H1 (cell line): Measurements from ENCODE around the gene SNRPB. TPM values are rescaled to one million over a fixed set of nuclear protein-coding genes. Genes with fewer than 3 reads are reported as not detected.

Experiments used
- ATF2 ChIP-seq: IDR thresholded peaks from 2 replicates; pipeline ENCODE4 v1.6.1; 2012; ENCODE audit warnings: low read length, inconsistent platforms
- CBX8 ChIP-seq: fragments of 300-800, 300-1000 bp; sonication (generic); IDR thresholded peaks from 2 replicates; pipeline ENCODE4 v1.7.1; 2016; ENCODE audit warnings: low read depth, low read length, borderline replicate concordance
- GTF2F1 ChIP-seq: IDR thresholded peaks from 2 replicates; pipeline ENCODE4 v1.6.1; 2012; ENCODE audit warnings: low read depth, low read length, improper control_type of control experiment, borderline replicate concordance
- HDAC2 ChIP-seq, 2 experiments: fragments of 300-600 bp in 1 of 2; sonication (generic) in 1 of 2; IDR thresholded peaks; 2 replicates each; pipeline ENCODE4 v1.6.1; 2011 to 2012; ENCODE audit warnings: low read depth in 2 of 2, low read length in 2 of 2, mild to moderate bottlenecking in 2 of 2, moderate library complexity in 2 of 2, borderline replicate concordance in 1 of 2, inconsistent platforms in 1 of 2
- KDM4A ChIP-seq: IDR thresholded peaks from one replicate; pipeline ENCODE4 v1.7.1; 2012; ENCODE audit warnings: low read depth, mild to moderate bottlenecking, moderate library complexity, low read length, inconsistent platforms; ENCODE audit not compliant: severe bottlenecking
- RBBP5 ChIP-seq: IDR thresholded peaks from 2 replicates; pipeline ENCODE4 v1.7.1; 2012; ENCODE audit warnings: low read depth, mild to moderate bottlenecking, inconsistent platforms, low read length, moderate library complexity, borderline replicate concordance
- SRF ChIP-seq: IDR thresholded peaks from 2 replicates; pipeline ENCODE4 v1.6.1; 2011; ENCODE audit warnings: mild to moderate bottlenecking, low read depth, low read length, moderate library complexity
- TAF7 ChIP-seq: optimal IDR thresholded peaks from 2 replicates; pipeline ENCODE3; 2011; ENCODE audit warnings: low read depth, mild to moderate bottlenecking, inconsistent platforms, low read length, moderate library complexity, borderline replicate concordance
- TCF12 ChIP-seq: IDR thresholded peaks from 2 replicates; pipeline ENCODE4 v1.6.1; 2011; ENCODE audit warnings: low read depth, mild to moderate bottlenecking, low read length
- polyA plus RNA-seq, 7 experiments: library from polyadenylated mRNA; depleted of rRNA in 3 of 7; stranded (reverse) in 5 of 7; unstranded in 2 of 7; fragments of >200 nt in 5 of 7; fragments of 200-250 nt in 2 of 7; gene quantifications; 1 replicate in 5 of 7; 2 replicates in 1 of 7; 4 replicates in 1 of 7; pipeline versions ENCODE4 v1.2.1 to v1.2.3, GENCODE V29; 2011 to 2013; ENCODE audit warnings: missing spikeins in 2 of 7, mixed read lengths in 2 of 7
- total RNA-seq: library from RNA; stranded (reverse); fragmentation: NEBNext Ultra II Directional; extraction: Animal tissue kit (Norgen Biotek cat#: 25700); gene quantifications from 2 replicates; pipeline ENCODE4 v1.2.1, GENCODE V29; 2021

Gene SNRPB
- total and polyA plus RNA-seq, 2 of the 8 experiments (the other 6 are each of a cell fraction or from before 2014, with no cell fraction given) = 507 to 589 TPM

- TF ChIP-seq HDAC2 (IDR thresholded peaks at IDR 0.05; ENCODE audit: borderline replicate concordance in 1 of 2, low read depth in 2 of 2, low read length in 2 of 2) (no peak), TCF12 (no peak), SRF (no peak), KDM4A (no peak), TAF7 (no peak), RBBP5 (no peak), GTF2F1 (no peak), ATF2 (no peak), CBX8 (no peak)
Measured at GRCh38 chr20:2485080-2485479, 14.5 kb upstream of the SNRPB start (continued).
